Retinal pigment epithelial cell (primary cell): Measurements from ENCODE around the gene KDM5A.
"Not testable (repeated sequence)": the region's sequence is repeated elsewhere in the genome, so short reads cannot be mapped to it uniquely, and the experiment has no call there.

ENCODE experiments used
- DNase-seq: peaks from one replicate; pipeline ENCODE4 v3.0.0-alpha.2; 2010; ENCODE audit warnings: low read depth
- H3K4me3 ChIP-seq: 2 replicates; pipeline ENCODE4 v1.5.1; 2011; ENCODE audit warnings: mild to moderate bottlenecking, low read length, control low read depth, moderate library complexity
- TF ChIP-seq, protein P1 (sequence below): conservative IDR thresholded peaks from 2 replicates; pipeline ENCODE4 v1.5.1; 2011; ENCODE audit warnings: low read depth, low read length, control low read depth, inconsistent platforms

KDM5A gene

DNA sequence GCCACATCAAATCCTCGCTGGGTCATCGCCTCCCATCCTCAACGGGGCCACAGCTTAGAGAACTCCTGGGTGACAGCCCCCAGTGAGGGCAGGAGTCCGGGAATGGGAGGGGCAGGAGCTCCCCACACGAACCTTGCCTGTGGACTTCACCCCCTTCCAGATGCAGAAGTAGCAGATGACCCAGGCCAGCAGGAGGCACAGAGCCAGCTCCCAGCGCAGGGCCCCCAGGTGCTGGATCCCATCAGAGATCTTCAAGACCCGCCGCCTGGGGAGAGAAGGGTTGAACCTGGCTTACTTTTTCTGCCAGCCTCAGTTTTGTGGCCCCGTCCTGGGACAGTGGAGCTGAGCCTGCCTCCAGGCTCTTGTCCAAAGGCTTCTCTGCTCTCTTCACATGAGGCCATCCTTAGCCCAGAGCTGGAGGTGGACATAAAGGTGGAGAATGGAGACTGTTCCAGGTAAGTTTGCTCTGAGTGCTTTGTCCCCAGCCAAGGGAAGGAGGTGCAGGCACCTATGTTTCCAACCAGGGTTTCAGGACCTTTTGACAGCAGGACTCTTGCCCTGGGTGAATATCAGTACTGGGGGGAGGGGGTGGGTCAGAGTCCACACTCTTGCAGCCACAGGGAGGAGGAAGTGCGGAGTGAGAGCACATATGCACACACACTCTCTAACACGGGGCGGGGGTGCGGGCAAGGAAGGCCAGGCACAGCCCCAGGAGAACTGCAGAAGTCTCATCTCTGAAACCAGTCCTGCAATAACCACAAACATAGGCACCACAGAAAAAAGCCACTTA lies 151.9 kb downstream of the KDM5A start:
- no peak overlapping the region for H3K4me3 ChIP-seq
- TF ChIP-seq, protein P1, sequence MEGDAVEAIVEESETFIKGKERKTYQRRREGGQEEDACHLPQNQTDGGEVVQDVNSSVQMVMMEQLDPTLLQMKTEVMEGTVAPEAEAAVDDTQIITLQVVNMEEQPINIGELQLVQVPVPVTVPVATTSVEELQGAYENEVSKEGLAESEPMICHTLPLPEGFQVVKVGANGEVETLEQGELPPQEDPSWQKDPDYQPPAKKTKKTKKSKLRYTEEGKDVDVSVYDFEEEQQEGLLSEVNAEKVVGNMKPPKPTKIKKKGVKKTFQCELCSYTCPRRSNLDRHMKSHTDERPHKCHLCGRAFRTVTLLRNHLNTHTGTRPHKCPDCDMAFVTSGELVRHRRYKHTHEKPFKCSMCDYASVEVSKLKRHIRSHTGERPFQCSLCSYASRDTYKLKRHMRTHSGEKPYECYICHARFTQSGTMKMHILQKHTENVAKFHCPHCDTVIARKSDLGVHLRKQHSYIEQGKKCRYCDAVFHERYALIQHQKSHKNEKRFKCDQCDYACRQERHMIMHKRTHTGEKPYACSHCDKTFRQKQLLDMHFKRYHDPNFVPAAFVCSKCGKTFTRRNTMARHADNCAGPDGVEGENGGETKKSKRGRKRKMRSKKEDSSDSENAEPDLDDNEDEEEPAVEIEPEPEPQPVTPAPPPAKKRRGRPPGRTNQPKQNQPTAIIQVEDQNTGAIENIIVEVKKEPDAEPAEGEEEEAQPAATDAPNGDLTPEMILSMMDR, result no peak
- DNase-seq, result no peak

DNA sequence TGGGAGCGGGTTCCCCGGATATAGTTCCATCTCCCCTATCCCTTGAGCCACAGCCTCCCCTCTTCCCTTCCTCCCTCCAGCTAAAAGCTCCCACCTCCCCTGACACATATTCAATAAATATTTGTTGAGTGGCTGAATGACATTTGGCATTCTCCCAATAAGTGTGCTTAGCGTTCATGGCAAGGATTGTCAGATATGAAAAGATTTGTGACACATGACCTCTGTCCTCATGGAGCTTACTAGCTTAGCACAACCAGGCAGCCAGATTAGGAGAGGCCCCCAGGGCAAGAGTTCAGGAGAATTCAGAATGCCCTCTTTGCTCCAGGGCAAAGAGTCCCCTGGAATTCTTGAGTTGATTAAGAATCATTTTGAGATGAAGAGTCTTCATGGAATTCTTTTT lies 152.7 kb downstream of the KDM5A start:
- H3K4me3 ChIP-seq, result no peak overlapping the region
- no peak for DNase-seq
- TF ChIP-seq, protein P1, result no peak

DNA sequence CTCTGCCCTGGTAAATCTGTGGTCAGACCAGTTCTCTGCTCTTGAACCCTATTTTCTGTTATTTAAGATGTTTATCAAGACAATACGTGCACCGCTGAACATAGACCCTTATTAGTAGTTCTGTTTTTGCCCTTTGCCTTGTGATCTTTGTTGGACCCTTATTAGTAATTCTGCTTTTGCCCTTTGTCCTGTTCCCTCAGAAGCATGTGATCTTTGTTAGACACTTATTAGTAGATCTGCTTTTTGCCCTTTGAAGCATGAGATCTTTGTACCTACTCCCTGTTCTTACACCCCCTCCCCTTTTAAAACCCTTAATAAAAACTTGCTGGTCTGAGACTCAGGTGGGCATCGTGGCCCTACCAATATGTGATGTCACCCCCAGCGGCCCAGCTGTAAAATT lies 153.2 kb downstream of the KDM5A start:
- DNase-seq, result not testable (repeated sequence)

GRCh38 chr12:234891-235415 lies 154.2 kb downstream of the KDM5A start:
- no peak overlapping the region for H3K4me3 ChIP-seq
- no peak for DNase-seq
- TF ChIP-seq, protein P1, result no peak

More for the DNA sequence above, 153.2 kb downstream of the KDM5A start:
- not testable (repeated sequence) for H3K4me3 ChIP-seq

DNA sequence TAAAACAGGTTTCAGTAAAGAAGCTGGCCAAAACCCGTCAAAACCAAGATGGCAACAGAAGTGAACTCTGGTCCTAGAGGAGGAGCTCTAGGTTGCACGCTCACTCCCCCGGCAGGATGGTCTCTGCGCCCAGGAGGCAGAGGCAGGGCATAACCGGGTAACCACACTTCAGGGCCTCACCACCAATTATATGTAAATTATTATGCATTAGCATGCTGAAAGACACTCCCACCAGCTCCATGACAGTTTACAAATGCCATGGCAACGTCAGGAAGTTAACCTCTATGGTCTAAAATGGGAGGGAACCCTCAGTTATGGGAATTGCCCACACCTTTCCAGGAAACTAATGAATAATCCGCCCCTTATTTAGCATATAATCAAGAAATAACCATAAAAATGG lies 155.1 kb downstream of the KDM5A start:
- no peak for DNase-seq
- TF ChIP-seq, protein P1, result no peak

GRCh38 chr12:233615-233968 lies 155.5 kb downstream of the KDM5A start:
- TF ChIP-seq, protein P1, result no peak
- no peak overlapping the region for H3K4me3 ChIP-seq
- no peak for DNase-seq

More for the DNA sequence above, 155.1 kb downstream of the KDM5A start:
- H3K4me3 ChIP-seq, result no peak overlapping the region

GRCh38 chr12:232731-233614 lies 156.1 kb downstream of the KDM5A start:
- TF ChIP-seq, protein P1, result no peak
- no peak for DNase-seq
- no peak overlapping the region for H3K4me3 ChIP-seq
